Endothelial cell of umbilical vein (primary cell): ENCODE data around the gene OSBPL9.

Experiments used
- CTCF ChIP-seq, 2 donors: IDR thresholded peaks; 1 replicate in 1 of 2; 2 replicates in 1 of 2; pipeline ENCODE4 v1.5.1; 2011; ENCODE audit warnings: low read length in 2 of 2, mild to moderate bottlenecking in 2 of 2, moderate library complexity in 2 of 2, control low read depth in 1 of 2, inconsistent platforms in 1 of 2, low read depth in 1 of 2; ENCODE audit not compliant: insufficient read depth in 1 of 2; ENCODE audit errors: extremely low read depth in 1 of 2
- MAX ChIP-seq: IDR thresholded peaks from 2 replicates; pipeline ENCODE4 v1.6.1; 2011; ENCODE audit not compliant: insufficient read depth, insufficient read length
- POLR2A ChIP-seq: IDR thresholded peaks from 2 replicates; pipeline ENCODE4 v1.6.1; 2012; ENCODE audit warnings: low read depth, mild to moderate bottlenecking, control low read depth, low read length

GRCh38 chr1:51732701-51733425 is 116.0 kb downstream of the OSBPL9 start:
- TF ChIP-seq CTCF (IDR thresholded peaks at IDR 0.05; ENCODE audit: extremely low read depth in 1 of 2, insufficient read depth in 1 of 2, low read depth in 1 of 2, low read length in 2 of 2) = no peak
- no peak for TF ChIP-seq POLR2A
- TF ChIP-seq MAX = no peak
